ENCODE results near the gene IL31RA.

The IL31RA gene

DNA sequence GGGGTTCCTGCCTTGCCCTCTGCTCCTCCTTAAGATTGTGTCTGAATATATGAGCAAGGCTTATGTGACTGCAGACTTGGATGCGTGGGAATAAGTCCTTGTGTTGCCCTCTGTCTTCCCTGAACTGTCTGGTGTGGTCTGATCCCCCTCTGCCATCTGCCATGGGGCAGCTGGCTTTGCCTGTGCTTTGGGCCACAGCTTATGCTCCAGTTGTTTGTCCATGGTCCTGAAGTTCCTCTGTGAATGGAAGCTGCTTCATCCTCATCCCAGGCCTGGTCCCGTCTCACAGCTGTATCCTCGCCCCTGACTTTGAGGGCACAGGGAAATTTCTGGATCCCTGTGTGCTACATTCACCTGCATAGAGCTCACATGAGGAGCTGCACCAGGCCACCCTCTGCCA lies 14.7 kb downstream of the IL31RA start:
- ATAC-seq = no peak
- TF ChIP-seq PPARA (CRISPR knock-in tag; IDR thresholded peaks at IDR 0.05; ENCODE audit: borderline replicate concordance) (no peak), ZNF565 (CRISPR knock-in tag; conservative IDR thresholded peaks at IDR 0.05; ENCODE audit: low read depth) (no peak), CSDC2 (CRISPR knock-in tag; IDR thresholded peaks at IDR 0.05) (no peak), TOX (CRISPR knock-in tag; IDR thresholded peaks at IDR 0.05; ENCODE audit: borderline replicate concordance) (no peak), BACH2 (CRISPR knock-in tag; IDR thresholded peaks at IDR 0.05; ENCODE audit: borderline replicate concordance) (no peak), ARNTL (CRISPR knock-in tag; IDR thresholded peaks at IDR 0.05; ENCODE audit: borderline replicate concordance, low read depth) (no peak), RARB (CRISPR knock-in tag; IDR thresholded peaks at IDR 0.05) (no peak), ZC3H10 (CRISPR knock-in tag; IDR thresholded peaks at IDR 0.05) (no peak), ISL1 (CRISPR knock-in tag; IDR thresholded peaks at IDR 0.05) (no peak), GLIS3 (CRISPR knock-in tag; IDR thresholded peaks at IDR 0.05) (no peak), ESRRG (CRISPR knock-in tag; IDR thresholded peaks at IDR 0.05) (no peak), SNAI2 (CRISPR knock-in tag; IDR thresholded peaks at IDR 0.05) (no peak), ZNF70 (CRISPR knock-in tag; IDR thresholded peaks at IDR 0.05) (no peak), ZFP3 (CRISPR knock-in tag; IDR thresholded peaks at IDR 0.05) (no peak)
- TF ChIP-seq, protein P1, sequence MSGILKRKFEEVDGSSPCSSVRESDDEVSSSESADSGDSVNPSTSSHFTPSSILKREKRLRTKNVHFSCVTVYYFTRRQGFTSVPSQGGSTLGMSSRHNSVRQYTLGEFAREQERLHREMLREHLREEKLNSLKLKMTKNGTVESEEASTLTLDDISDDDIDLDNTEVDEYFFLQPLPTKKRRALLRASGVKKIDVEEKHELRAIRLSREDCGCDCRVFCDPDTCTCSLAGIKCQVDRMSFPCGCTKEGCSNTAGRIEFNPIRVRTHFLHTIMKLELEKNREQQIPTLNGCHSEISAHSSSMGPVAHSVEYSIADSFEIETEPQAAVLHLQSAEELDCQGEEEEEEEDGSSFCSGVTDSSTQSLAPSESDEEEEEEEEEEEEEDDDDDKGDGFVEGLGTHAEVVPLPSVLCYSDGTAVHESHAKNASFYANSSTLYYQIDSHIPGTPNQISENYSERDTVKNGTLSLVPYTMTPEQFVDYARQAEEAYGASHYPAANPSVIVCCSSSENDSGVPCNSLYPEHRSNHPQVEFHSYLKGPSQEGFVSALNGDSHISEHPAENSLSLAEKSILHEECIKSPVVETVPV (CRISPR knock-in tag; IDR thresholded peaks at IDR 0.05) = no peak
- TF ChIP-seq, protein P2, sequence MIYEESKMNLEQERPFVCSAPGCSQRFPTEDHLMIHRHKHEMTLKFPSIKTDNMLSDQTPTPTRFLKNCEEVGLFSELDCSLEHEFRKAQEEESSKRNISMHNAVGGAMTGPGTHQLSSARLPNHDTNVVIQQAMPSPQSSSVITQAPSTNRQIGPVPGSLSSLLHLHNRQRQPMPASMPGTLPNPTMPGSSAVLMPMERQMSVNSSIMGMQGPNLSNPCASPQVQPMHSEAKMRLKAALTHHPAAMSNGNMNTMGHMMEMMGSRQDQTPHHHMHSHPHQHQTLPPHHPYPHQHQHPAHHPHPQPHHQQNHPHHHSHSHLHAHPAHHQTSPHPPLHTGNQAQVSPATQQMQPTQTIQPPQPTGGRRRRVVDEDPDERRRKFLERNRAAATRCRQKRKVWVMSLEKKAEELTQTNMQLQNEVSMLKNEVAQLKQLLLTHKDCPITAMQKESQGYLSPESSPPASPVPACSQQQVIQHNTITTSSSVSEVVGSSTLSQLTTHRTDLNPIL (CRISPR knock-in tag; IDR thresholded peaks at IDR 0.05; ENCODE audit: low read depth) = no peak
- TF ChIP-seq, protein P3, sequence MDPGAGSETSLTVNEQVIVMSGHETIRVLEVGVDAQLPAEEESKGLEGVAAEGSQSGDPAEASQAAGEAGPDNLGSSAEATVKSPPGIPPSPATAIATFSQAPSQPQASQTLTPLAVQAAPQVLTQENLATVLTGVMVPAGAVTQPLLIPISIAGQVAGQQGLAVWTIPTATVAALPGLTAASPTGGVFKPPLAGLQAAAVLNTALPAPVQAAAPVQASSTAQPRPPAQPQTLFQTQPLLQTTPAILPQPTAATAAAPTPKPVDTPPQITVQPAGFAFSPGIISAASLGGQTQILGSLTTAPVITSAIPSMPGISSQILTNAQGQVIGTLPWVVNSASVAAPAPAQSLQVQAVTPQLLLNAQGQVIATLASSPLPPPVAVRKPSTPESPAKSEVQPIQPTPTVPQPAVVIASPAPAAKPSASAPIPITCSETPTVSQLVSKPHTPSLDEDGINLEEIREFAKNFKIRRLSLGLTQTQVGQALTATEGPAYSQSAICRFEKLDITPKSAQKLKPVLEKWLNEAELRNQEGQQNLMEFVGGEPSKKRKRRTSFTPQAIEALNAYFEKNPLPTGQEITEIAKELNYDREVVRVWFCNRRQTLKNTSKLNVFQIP (CRISPR knock-in tag; IDR thresholded peaks at IDR 0.05; ENCODE audit: borderline replicate concordance, low read depth) = no peak

DNA sequence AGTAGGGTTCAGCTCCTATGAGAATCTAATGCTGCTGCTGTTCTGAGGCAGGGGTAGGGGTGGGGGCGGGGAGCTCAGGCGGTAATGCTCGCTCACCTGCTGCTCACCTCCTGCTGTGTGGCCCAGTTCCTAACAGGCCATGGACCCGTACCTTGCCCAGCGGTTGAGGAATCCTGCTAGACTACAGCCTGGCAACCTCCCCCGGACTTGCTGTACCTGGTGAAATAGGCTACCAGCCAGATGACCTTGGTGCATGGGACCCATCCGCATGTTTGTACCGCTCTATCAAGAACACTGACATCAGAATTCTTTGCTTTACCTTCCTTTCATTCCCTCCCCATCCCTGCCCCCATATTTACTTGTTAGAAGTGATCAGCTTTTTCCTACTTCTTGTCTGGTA lies 15.3 kb downstream of the IL31RA start:
- TF ChIP-seq ISL1 (CRISPR knock-in tag; IDR thresholded peaks at IDR 0.05) (no peak), RARB (CRISPR knock-in tag; IDR thresholded peaks at IDR 0.05) (no peak), ZNF565 (CRISPR knock-in tag; conservative IDR thresholded peaks at IDR 0.05; ENCODE audit: low read depth) (no peak), CSDC2 (CRISPR knock-in tag; IDR thresholded peaks at IDR 0.05) (no peak), SNAI2 (CRISPR knock-in tag; IDR thresholded peaks at IDR 0.05) (no peak), GLIS3 (CRISPR knock-in tag; IDR thresholded peaks at IDR 0.05) (no peak), ZNF70 (CRISPR knock-in tag; IDR thresholded peaks at IDR 0.05) (no peak), ZC3H10 (CRISPR knock-in tag; IDR thresholded peaks at IDR 0.05) (no peak), ARNTL (CRISPR knock-in tag; IDR thresholded peaks at IDR 0.05; ENCODE audit: borderline replicate concordance, low read depth) (no peak), ZFP3 (CRISPR knock-in tag; IDR thresholded peaks at IDR 0.05) (no peak), OSR1 (CRISPR knock-in tag; IDR thresholded peaks at IDR 0.05) (no peak), TOX (CRISPR knock-in tag; IDR thresholded peaks at IDR 0.05; ENCODE audit: borderline replicate concordance) (no peak), BACH2 (CRISPR knock-in tag; IDR thresholded peaks at IDR 0.05; ENCODE audit: borderline replicate concordance) (no peak)
- TF ChIP-seq, protein P2 (CRISPR knock-in tag; IDR thresholded peaks at IDR 0.05; ENCODE audit: low read depth) = no peak
- TF ChIP-seq, protein P4, sequence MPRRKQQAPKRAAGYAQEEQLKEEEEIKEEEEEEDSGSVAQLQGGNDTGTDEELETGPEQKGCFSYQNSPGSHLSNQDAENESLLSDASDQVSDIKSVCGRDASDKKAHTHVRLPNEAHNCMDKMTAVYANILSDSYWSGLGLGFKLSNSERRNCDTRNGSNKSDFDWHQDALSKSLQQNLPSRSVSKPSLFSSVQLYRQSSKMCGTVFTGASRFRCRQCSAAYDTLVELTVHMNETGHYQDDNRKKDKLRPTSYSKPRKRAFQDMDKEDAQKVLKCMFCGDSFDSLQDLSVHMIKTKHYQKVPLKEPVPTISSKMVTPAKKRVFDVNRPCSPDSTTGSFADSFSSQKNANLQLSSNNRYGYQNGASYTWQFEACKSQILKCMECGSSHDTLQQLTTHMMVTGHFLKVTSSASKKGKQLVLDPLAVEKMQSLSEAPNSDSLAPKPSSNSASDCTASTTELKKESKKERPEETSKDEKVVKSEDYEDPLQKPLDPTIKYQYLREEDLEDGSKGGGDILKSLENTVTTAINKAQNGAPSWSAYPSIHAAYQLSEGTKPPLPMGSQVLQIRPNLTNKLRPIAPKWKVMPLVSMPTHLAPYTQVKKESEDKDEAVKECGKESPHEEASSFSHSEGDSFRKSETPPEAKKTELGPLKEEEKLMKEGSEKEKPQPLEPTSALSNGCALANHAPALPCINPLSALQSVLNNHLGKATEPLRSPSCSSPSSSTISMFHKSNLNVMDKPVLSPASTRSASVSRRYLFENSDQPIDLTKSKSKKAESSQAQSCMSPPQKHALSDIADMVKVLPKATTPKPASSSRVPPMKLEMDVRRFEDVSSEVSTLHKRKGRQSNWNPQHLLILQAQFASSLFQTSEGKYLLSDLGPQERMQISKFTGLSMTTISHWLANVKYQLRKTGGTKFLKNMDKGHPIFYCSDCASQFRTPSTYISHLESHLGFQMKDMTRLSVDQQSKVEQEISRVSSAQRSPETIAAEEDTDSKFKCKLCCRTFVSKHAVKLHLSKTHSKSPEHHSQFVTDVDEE (CRISPR knock-in tag; IDR thresholded peaks at IDR 0.05) = no peak
- TF ChIP-seq, protein P1 (CRISPR knock-in tag; IDR thresholded peaks at IDR 0.05) = no peak
- TF ChIP-seq, protein P3 (CRISPR knock-in tag; IDR thresholded peaks at IDR 0.05; ENCODE audit: borderline replicate concordance, low read depth) = no peak
- TF ChIP-seq, protein P5, sequence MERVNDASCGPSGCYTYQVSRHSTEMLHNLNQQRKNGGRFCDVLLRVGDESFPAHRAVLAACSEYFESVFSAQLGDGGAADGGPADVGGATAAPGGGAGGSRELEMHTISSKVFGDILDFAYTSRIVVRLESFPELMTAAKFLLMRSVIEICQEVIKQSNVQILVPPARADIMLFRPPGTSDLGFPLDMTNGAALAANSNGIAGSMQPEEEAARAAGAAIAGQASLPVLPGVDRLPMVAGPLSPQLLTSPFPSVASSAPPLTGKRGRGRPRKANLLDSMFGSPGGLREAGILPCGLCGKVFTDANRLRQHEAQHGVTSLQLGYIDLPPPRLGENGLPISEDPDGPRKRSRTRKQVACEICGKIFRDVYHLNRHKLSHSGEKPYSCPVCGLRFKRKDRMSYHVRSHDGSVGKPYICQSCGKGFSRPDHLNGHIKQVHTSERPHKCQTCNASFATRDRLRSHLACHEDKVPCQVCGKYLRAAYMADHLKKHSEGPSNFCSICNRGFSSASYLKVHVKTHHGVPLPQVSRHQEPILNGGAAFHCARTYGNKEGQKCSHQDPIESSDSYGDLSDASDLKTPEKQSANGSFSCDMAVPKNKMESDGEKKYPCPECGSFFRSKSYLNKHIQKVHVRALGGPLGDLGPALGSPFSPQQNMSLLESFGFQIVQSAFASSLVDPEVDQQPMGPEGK (CRISPR knock-in tag; IDR thresholded peaks at IDR 0.05; ENCODE audit: borderline replicate concordance) = no peak
- ATAC-seq = no peak
